HG02588 (cell line): ENCODE results near the gene RNF20.
"Not testable (repeated sequence)": the region's sequence is repeated elsewhere in the genome, so short reads cannot be mapped to it uniquely, and the experiment has no call there.

Experiments used
- ATAC-seq: cut with Tn5 transposase; IDR thresholded peaks from one replicate; pipeline ENCODE4 v1.9.1; 2021; ENCODE audit warnings: mild to moderate bottlenecking, moderate library complexity; ENCODE audit not compliant: unreplicated experiment

The RNF20 gene, protein sequence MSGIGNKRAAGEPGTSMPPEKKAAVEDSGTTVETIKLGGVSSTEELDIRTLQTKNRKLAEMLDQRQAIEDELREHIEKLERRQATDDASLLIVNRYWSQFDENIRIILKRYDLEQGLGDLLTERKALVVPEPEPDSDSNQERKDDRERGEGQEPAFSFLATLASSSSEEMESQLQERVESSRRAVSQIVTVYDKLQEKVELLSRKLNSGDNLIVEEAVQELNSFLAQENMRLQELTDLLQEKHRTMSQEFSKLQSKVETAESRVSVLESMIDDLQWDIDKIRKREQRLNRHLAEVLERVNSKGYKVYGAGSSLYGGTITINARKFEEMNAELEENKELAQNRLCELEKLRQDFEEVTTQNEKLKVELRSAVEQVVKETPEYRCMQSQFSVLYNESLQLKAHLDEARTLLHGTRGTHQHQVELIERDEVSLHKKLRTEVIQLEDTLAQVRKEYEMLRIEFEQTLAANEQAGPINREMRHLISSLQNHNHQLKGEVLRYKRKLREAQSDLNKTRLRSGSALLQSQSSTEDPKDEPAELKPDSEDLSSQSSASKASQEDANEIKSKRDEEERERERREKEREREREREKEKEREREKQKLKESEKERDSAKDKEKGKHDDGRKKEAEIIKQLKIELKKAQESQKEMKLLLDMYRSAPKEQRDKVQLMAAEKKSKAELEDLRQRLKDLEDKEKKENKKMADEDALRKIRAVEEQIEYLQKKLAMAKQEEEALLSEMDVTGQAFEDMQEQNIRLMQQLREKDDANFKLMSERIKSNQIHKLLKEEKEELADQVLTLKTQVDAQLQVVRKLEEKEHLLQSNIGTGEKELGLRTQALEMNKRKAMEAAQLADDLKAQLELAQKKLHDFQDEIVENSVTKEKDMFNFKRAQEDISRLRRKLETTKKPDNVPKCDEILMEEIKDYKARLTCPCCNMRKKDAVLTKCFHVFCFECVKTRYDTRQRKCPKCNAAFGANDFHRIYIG

DNA sequence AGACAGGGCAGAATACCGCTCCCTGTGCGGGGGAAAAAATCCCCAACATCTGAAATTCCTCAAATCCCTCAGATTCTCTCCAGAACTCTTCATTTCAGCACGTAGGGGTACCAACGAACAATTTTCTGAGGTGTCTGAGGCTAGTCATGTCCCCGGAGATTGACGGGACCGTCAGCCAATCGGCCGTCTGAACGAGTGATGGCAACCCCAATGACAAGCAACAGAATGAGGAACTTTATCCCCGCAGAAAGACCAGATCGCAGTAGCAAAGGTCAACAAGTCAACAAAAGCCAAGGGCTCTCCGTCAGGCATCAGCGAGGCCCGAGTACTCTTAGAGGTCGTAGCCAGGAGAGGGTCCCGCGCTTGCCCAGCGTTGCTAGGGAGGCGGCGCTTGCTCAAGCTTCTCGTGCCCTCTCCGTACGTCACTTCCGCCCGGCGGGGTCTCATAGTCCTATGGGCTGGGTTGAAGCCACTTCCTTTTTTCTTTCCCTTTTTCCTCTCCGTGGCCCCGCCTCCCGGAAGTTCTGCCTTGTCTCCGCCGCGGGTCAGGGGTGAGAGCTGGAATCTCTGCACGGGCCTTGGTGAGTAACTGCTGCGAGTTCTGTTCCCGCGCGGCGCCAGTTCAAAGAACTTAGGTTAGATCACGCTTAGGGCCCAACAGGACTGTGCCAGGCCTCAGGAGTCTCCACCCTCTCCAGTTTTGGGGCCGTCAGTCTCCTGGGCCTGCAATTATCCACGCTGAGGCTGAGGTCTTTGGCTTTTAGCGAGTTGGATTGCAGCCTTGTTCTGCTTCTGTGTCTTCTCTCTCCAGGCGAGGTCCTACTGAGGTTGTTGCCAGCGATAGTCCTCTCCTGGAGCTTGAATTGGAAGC lies at the start of gene RNF20:
Gene RNF20, plus strand, starts transcription at position 520 of the 871 bp plus-strand sequence. CDS start 1,571 bp downstream, outside the sequence.
- peak; percentile 97 for ATAC-seq

- no peak for ATAC-seq
These were observed 49.6 kb upstream of the RNF20 start for GRCh38 chr9:101484046-101484445.

- ATAC-seq, result no peak
These were observed 47.5 kb upstream of the RNF20 start for GRCh38 chr9:101485924-101486692.

GRCh38 chr9:101486693-101487442 lies 46.8 kb upstream of the RNF20 start:
- no peak for ATAC-seq

DNA sequence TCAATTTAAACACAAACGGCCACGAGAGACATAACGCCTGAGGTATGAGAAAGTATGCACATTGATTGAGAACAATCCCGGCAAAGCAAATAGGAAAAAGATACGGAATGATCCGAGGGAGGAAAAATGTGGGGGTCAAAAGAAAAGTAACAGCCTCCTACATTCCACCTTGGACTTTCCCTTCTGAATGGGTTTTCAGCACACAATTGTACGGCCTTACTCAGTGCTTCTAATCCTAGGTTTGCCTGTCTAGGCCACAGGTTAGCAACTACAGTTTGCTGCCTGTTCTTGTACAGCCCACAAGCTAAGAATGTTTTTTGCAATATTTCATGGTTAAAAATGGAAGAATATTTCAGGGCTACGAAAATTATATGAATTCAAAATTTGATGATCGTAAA lies 46.2 kb upstream of the RNF20 start:
- ATAC-seq, result no peak

GRCh38 chr9:101495810-101496209 lies 37.8 kb upstream of the RNF20 start:
- ATAC-seq, result no peak

- no peak for ATAC-seq
These were observed 35.3 kb upstream of the RNF20 start for GRCh38 chr9:101498323-101498722.

GRCh38 chr9:101504188-101504587 lies 29.5 kb upstream of the RNF20 start:
- ATAC-seq, result no peak

DNA sequence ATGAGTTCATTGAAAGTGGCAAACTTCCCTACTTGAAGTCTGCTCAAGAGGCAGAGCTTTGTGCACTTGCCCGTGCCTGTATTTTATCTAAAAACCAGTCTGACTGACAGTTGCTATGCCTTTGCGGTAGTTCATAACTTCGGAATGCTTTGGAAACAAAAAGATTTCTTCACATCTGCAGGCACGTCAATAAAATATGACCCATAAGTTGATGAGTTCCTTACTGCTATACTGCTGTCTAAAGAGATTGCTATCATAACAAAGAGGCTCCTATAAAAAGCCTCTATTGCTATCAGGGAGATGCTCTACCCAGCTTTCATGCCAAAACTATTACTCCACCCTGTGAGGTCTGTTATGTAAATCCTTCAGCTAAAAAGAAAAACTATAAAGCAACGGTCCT lies 25.4 kb upstream of the RNF20 start:
- ATAC-seq, result no peak

GRCh38 chr9:101509572-101509971 lies 24.1 kb upstream of the RNF20 start:
- no peak for ATAC-seq

GRCh38 chr9:101510459-101510858 lies 23.2 kb upstream of the RNF20 start:
- ATAC-seq, result no peak

- no peak for ATAC-seq
These were observed 22.6 kb upstream of the RNF20 start for GRCh38 chr9:101511009-101511408.

- ATAC-seq, result no peak
These were observed 21.5 kb upstream of the RNF20 start for GRCh38 chr9:101512116-101512515.

GRCh38 chr9:101513351-101513750 lies 20.3 kb upstream of the RNF20 start:
- no peak for ATAC-seq

- ATAC-seq, result no peak
These were observed 19.6 kb upstream of the RNF20 start for GRCh38 chr9:101514071-101514470.

GRCh38 chr9:101516655-101517054 lies 17.0 kb upstream of the RNF20 start:
- ATAC-seq, result no peak

DNA sequence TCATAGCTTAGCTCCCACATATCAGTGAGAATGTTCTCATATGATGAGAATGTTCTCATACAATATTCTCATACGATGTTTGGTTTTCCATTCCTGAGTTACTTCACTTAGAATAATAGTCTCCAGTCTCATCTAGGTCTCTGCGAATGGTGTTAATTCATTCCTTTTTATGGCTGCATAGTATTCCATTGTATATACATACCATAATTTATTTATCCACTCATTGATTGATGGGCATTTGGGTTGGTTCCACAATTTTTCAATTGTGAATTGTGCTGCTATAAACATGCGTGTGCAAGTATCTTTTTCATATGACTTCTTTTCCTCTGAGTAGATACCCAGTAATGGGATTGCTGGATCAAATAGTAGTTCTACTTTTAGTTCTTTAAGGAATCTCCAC lies 15.2 kb upstream of the RNF20 start:
- ATAC-seq, result not testable (repeated sequence)

GRCh38 chr9:101524371-101524770 lies 9.3 kb upstream of the RNF20 start:
- ATAC-seq, result no peak

- no peak for ATAC-seq
These were observed 6.6 kb upstream of the RNF20 start for GRCh38 chr9:101527066-101527465.
